Fibroblast of lung (primary cell): ENCODE measurements around the gene SCAMP5. TPM values are rescaled to one million over a fixed set of nuclear protein-coding genes. Genes with fewer than 3 reads are reported as not detected.

Experiments
- DNase-seq, 2 donors: peaks; one replicate each; pipeline versions ENCODE4 v3.0.0 to v3.0.0-alpha.2; 2010; ENCODE audit warnings: low read depth in 2 of 2
- H2AFZ ChIP-seq: 2 replicates; pipeline ENCODE4 v1.5.1; 2012; ENCODE audit warnings: low read length, control low read depth, inconsistent platforms
- H3K27ac ChIP-seq: 2 replicates; pipeline ENCODE4 v1.5.1; 2011; ENCODE audit warnings: low read length, control low read depth; ENCODE audit not compliant: insufficient read depth
- H3K27me3 ChIP-seq: 2 replicates; pipeline ENCODE4 v1.5.1; 2011; ENCODE audit warnings: mild to moderate bottlenecking, low read length; ENCODE audit not compliant: control insufficient read depth, insufficient read depth
- H3K36me3 ChIP-seq: 2 replicates; pipeline ENCODE4 v1.5.1; 2011; ENCODE audit warnings: low read length; ENCODE audit not compliant: control insufficient read depth, insufficient read depth
- H3K4me1 ChIP-seq: 2 replicates; pipeline ENCODE4 v1.5.1; 2011; ENCODE audit warnings: low read length; ENCODE audit not compliant: control insufficient read depth, insufficient read depth; ENCODE audit errors: extremely low read depth
- H3K4me2 ChIP-seq: 2 replicates; pipeline ENCODE4 v1.5.1; 2011; ENCODE audit warnings: low read length, control low read depth; ENCODE audit not compliant: insufficient read depth; ENCODE audit errors: extremely low read depth
- H3K4me3 ChIP-seq, 4 experiments: fragments of 200-600 bp in 1 of 4; sonication (generic) in 1 of 4; replicated peaks in 1 of 4; 2 replicates each; pipeline ENCODE4 v1.5.1; 2011 to 2016; ENCODE audit warnings: low read length in 4 of 4, low read depth in 3 of 4, mild to moderate bottlenecking in 3 of 4, control low read depth in 2 of 4, inconsistent platforms in 1 of 4, mixed read lengths in 1 of 4; ENCODE audit not compliant: insufficient read depth in 1 of 4; ENCODE audit errors: control extremely low read depth in 1 of 4
- H3K79me2 ChIP-seq: 2 replicates; pipeline ENCODE4 v1.5.1; 2012; ENCODE audit warnings: mild to moderate bottlenecking, low read length, inconsistent platforms; ENCODE audit not compliant: control insufficient read depth, insufficient read depth
- H3K9ac ChIP-seq: 2 replicates; pipeline ENCODE4 v1.5.1; 2011; ENCODE audit warnings: mild to moderate bottlenecking, low read length, control low read depth; ENCODE audit not compliant: insufficient read depth
- H3K9me3 ChIP-seq: 2 replicates; pipeline ENCODE4 v1.5.1; 2012; ENCODE audit warnings: low read depth, low read length; ENCODE audit not compliant: control insufficient read depth, insufficient read depth
- H4K20me1 ChIP-seq: 2 replicates; pipeline ENCODE4 v1.5.1; 2011; ENCODE audit warnings: low read length; ENCODE audit not compliant: control insufficient read depth, insufficient read depth; ENCODE audit errors: extremely low read depth
- EZH2 ChIP-seq: IDR thresholded peaks from 2 replicates; pipeline ENCODE4 v1.5.1; 2012; ENCODE audit warnings: low read length, control low read depth, mild to moderate bottlenecking; ENCODE audit errors: missing control alignments
- polyA plus RNA-seq, 2 donors: library from polyadenylated mRNA; depleted of rRNA in 1 of 2; stranded (reverse) in 1 of 2; unstranded in 1 of 2; fragments of >200 nt; gene quantifications; 2 replicates each; pipeline ENCODE4 v1.2.1, GENCODE V29; 2011 to 2012; ENCODE audit warnings: missing spikeins in 1 of 2
- total RNA-seq: library from RNA; depleted of rRNA; stranded (reverse); fragments of >200 nt; gene quantifications from 2 replicates; pipeline ENCODE4 v1.2.1, GENCODE V29; 2014
- TF ChIP-seq, protein P1 (sequence below), 2 donors: IDR thresholded peaks in 1 of 2; conservative IDR thresholded peaks in 1 of 2; 1 replicate in 1 of 2; 2 replicates in 1 of 2; pipeline ENCODE4 v1.5.1; 2011 to 2012; ENCODE audit warnings: low read length in 2 of 2, control low read depth in 1 of 2, inconsistent platforms in 1 of 2, low read depth in 1 of 2, mild to moderate bottlenecking in 1 of 2

Gene SCAMP5
- total and polyA plus RNA-seq, 2 donors (not counting 1 experiment from before 2014, with no cell fraction given), result 0.50 to 0.93 TPM

DNA sequence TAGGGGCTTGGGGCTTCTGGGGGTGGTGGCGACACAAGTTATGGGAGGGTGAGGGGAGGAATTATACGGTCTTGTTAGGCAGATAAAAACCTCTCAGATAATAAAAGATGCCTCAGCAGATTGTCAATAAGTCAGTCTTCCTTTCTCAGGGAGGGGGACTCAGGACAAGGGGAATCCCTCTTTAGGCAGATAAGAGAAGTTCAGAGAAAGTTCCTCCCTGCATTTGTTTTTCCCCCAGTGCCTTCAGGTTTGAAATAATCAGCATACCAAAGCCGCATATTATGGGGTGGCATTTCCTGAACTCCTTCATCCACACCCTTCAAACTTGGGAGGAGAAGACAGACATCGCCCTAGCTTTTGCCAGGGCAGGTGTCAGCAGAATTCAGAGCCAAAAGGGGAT, 36.5 kb downstream of the SCAMP5 start:
- H3K9me3 ChIP-seq, result no peaks in the 10 kb centered on the region
- H3K4me2 ChIP-seq, result no peak overlapping the region
- no peak overlapping the region for H2AFZ ChIP-seq
- no peak overlapping the region for H3K4me3 ChIP-seq
- no peaks in the 10 kb centered on the region for H4K20me1 ChIP-seq
- DNase-seq, result no peak
- no peak overlapping the region for H3K27ac ChIP-seq
- no peak overlapping the region for H3K9ac ChIP-seq
- TF ChIP-seq EZH2, result no peak
- TF ChIP-seq, protein P1, sequence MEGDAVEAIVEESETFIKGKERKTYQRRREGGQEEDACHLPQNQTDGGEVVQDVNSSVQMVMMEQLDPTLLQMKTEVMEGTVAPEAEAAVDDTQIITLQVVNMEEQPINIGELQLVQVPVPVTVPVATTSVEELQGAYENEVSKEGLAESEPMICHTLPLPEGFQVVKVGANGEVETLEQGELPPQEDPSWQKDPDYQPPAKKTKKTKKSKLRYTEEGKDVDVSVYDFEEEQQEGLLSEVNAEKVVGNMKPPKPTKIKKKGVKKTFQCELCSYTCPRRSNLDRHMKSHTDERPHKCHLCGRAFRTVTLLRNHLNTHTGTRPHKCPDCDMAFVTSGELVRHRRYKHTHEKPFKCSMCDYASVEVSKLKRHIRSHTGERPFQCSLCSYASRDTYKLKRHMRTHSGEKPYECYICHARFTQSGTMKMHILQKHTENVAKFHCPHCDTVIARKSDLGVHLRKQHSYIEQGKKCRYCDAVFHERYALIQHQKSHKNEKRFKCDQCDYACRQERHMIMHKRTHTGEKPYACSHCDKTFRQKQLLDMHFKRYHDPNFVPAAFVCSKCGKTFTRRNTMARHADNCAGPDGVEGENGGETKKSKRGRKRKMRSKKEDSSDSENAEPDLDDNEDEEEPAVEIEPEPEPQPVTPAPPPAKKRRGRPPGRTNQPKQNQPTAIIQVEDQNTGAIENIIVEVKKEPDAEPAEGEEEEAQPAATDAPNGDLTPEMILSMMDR (conservative IDR thresholded peaks at IDR 0.05 in 1 of 2, IDR thresholded peaks at IDR 0.05 in 1 of 2; ENCODE audit: low read depth in 1 of 2, low read length in 2 of 2), result no peak
- peaks cover 11% of the 10 kb centered on the region for H3K4me1 ChIP-seq
- peaks cover 3% of the 10 kb centered on the region for H3K36me3 ChIP-seq
- H3K79me2 ChIP-seq, result no peaks in the 10 kb centered on the region
- no peaks in the 10 kb centered on the region for H3K27me3 ChIP-seq

DNA sequence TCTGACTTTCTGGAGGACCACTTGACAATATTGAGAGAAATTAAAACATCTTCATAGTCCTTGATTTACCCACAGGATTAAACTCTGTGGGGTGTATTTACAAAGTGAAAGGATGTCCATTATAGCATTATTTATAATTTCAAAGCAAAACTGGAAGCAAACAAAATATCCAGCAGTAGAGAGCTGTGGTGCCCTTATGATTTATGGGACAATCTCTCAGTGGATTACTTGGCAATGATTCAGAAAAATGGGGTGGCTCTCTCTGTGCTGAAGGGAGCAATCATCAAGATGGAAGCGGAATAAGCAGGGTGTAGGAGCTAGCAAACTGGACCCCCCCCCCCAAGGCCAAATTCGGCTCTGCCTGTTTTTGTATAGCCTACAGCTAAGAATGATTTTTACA, 37.0 kb downstream of the SCAMP5 start:
- no peak overlapping the region for H3K9ac ChIP-seq
- no peaks in the 10 kb centered on the region for H3K79me2 ChIP-seq
- no peak overlapping the region for H3K27ac ChIP-seq
- no peak overlapping the region for H2AFZ ChIP-seq
- peaks cover 11% of the 10 kb centered on the region for H3K4me1 ChIP-seq
- H3K27me3 ChIP-seq, result no peaks in the 10 kb centered on the region
- no peaks in the 10 kb centered on the region for H4K20me1 ChIP-seq
- H3K4me2 ChIP-seq, result no peak overlapping the region
- H3K36me3 ChIP-seq, result peaks cover 3% of the 10 kb centered on the region
- H3K9me3 ChIP-seq, result no peaks in the 10 kb centered on the region
- DNase-seq, result no peak
- no peak overlapping the region for H3K4me3 ChIP-seq
- no peak for TF ChIP-seq EZH2
- TF ChIP-seq, protein P1 (conservative IDR thresholded peaks at IDR 0.05 in 1 of 2, IDR thresholded peaks at IDR 0.05 in 1 of 2; ENCODE audit: low read depth in 1 of 2, low read length in 2 of 2), result no peak

DNA sequence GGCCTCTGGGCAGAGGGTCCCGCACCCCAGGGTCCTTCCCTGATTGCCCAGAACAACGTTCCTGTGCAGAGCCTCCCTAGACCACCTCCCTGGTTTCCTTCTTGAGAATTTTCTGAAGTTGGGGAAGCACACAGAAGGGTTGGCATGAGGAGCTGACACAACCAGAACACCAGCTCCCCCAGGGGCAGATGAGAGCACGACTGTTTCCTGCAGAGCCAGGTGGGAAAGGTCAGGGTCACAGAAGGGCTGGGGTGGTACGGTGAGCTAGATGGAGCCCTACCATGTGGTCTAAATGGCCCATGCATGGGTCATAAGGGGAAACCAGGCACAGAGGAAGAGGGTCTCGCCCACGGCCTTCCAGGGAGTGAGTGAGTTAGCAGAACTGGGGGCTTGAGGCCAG, 38.4 kb downstream of the SCAMP5 start:
- Histone ChIP-seq H3K27me3 (no peaks in the 10 kb centered on the region), H2AFZ (no peak overlapping the region), H3K27ac (no peak overlapping the region), H3K4me2 (no peak overlapping the region), H3K36me3 (peaks cover 3% of the 10 kb centered on the region), H3K4me3 (no peak overlapping the region), H3K9ac (no peak overlapping the region), H3K9me3 (no peaks in the 10 kb centered on the region), H4K20me1 (no peaks in the 10 kb centered on the region), H3K4me1 (peaks cover 11% of the 10 kb centered on the region), H3K79me2 (no peaks in the 10 kb centered on the region)
- TF ChIP-seq, protein P1 (conservative IDR thresholded peaks at IDR 0.05 in 1 of 2, IDR thresholded peaks at IDR 0.05 in 1 of 2; ENCODE audit: low read depth in 1 of 2, low read length in 2 of 2), result no peak
- TF ChIP-seq EZH2, result no peak
- DNase-seq, result no peak
